Subcutaneous abdominal adipose tissue (tissue), 5 donors: ENCODE measurements around the gene PHACTR2.

Experiments
- H3K27ac ChIP-seq: one replicate; pipeline ENCODE4 v1.7.0; 2013; ENCODE audit warnings: low read depth, mild to moderate bottlenecking, inconsistent platforms, low read length, moderate library complexity
- H3K27me3 ChIP-seq, 5 donors: one replicate each; pipeline ENCODE4 v1.7.0; 2013; ENCODE audit warnings: low read length in 5 of 5, inconsistent platforms in 1 of 5; ENCODE audit not compliant: control insufficient read depth in 5 of 5, insufficient read depth in 4 of 5
- H3K36me3 ChIP-seq, 5 donors: one replicate each; pipeline ENCODE4 v1.7.0; 2013; ENCODE audit warnings: low read length in 5 of 5; ENCODE audit not compliant: control insufficient read depth in 5 of 5, insufficient read depth in 5 of 5
- H3K4me1 ChIP-seq, 5 donors: one replicate each; pipeline ENCODE4 v1.7.0; 2013; ENCODE audit warnings: low read length in 5 of 5, mild to moderate bottlenecking in 3 of 5, moderate library complexity in 1 of 5; ENCODE audit not compliant: control insufficient read depth in 5 of 5, insufficient read depth in 5 of 5
- H3K4me3 ChIP-seq, 5 donors: one replicate each; pipeline ENCODE4 v1.7.0; 2013; ENCODE audit warnings: low read length in 5 of 5, low read depth in 1 of 5
- H3K9ac ChIP-seq, 5 donors: one replicate each; pipeline ENCODE4 v1.7.0; 2013; ENCODE audit warnings: low read length in 5 of 5, mild to moderate bottlenecking in 4 of 5, moderate library complexity in 3 of 5
- H3K9me3 ChIP-seq, 5 donors: one replicate each; pipeline ENCODE4 v1.7.0; 2013; ENCODE audit warnings: low read length in 5 of 5; ENCODE audit not compliant: control insufficient read depth in 5 of 5
- donor health status: healthy.
- donor health status: healthy.
- donor health status: healthy.
- donor health status: healthy.
- donor health status: healthy.

Gene PHACTR2

DNA sequence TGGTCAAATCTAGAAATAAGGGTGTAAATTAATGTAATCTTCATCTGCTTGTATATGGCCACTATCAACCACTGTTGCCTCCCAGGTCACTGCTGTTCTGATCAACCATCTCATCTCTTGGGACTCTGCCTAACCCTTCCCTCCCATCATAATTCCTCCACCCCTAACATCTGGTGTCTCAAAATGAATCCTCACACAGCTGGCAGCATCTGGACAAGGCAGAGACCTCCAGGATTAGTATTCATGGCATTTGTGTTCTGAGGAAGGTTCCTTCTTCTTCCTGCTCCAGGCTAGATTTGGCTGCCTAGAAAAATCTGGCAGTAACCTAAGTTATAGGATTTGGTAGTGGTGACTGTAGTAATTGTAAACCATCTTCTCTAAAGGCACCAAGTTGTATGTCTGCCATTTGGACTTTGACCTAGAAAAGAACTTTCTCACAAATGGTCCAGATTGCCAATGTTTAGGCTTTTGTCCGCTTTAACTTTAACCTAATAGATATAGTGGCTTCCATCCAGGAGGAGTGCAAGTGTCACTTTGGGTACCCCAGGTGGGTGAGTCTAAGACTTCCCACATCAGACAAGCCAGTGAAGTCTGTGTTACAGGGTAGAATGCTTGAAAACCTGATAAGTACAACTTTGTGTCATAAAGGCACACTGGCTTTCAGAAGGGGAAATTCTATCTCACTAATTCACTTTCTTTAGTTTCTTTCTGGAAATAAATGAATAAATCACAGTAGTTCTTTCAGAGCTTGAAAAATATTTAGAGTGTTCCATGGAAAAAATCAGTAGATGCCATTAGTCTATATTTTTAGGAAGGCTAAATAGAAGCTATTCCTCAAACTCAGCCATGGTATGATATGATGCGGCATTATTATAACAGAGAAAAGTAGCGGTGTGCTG lies 3.0 kb upstream of the PHACTR2 start:
- Histone ChIP-seq H3K27ac (peak overlapping the region; percentile 42), H3K4me1 (peaks cover 0 to 41% (median 31%) of the 10 kb centered on the region in 5 donors), H3K27me3 (no peaks in the 10 kb centered on the region), H3K36me3 (no peaks in the 10 kb centered on the region), H3K4me3 (no peak overlapping the region), H3K9me3 (no peaks in the 10 kb centered on the region), H3K9ac (peak overlapping the region in 1 of 5 donors; percentile 16)

DNA sequence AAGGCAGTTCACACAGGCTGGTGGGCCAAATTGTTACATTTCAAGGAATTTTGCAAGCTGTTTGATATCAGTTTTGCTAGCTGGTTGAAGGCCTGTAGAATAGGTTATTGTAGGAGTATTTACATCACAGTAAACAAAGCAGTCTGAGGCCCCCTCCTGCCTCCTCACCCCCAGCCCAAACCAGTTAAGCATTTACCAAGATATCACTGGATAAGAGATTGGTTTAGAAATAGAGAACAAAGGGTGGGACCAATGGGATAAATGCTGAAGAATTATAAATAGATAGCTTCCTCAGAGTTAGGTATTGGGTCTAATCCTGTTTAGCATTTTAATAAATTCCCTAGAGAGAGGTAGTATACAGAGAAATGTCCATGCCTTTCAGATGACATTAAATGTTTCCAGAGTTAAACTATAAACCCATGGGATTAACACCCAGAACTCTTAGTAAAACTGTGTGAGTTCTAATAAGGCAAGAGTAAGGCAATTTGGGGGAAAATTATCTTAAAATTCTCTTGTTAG lies 2.3 kb upstream of the PHACTR2 start:
- Histone ChIP-seq H3K36me3 (no peaks in the 10 kb centered on the region), H3K27ac (peak overlapping the region; percentile 42), H3K4me3 (no peak overlapping the region), H3K9ac (no peak overlapping the region), H3K4me1 (peaks cover 0 to 47% (median 32%) of the 10 kb centered on the region in 5 donors), H3K27me3 (no peaks in the 10 kb centered on the region), H3K9me3 (no peaks in the 10 kb centered on the region)

DNA sequence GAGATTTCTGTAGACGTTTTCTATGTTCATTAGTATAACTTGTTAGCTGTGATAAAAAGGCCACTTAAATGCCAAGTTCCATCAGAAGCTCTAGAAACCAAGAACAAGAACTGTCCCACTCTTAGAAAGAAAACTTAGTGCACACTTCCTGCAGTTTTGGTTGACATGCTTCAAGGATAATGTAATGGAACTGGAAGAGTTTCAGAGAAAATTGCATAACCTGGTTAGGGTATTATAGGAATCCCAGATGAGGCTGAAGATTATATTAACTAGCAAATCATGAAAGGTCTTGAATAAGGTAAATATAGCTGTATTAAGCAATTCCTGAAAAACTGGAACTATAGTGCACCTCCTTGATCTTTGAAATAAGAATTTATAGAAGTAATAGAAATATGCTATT lies 1.8 kb upstream of the PHACTR2 start:
- peak overlapping the region; percentile 42 for H3K27ac ChIP-seq

DNA sequence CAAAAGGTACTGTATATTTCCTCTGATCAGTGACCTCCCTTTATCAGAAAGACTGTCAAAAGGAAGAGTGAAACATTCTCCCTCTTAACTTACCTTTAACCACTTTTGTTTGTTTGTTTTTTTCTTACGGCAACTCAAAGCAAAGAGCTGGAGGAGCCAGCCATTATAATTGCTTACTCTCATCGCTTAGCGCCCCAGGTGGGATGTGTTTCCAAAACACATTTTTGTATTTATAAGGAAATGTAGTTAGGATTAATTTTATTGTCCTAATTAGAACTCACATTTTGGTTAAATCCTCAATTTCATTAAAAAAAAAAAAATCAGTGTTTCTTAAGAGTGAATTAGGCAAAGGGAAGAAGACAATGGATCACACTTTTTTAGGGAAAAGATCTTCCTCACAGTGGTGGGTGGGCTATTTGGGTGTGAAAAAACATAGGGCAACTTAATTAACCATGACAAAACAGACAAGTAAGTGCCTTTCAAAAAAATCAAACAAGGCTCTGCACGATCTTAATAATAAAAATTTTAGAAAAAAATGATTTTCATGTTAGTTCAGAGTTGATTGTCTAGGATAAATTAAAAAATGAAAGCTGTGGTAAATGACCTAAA lies 1.2 kb upstream of the PHACTR2 start:
- Histone ChIP-seq H3K4me1 (peaks cover 0 to 53% (median 35%) of the 10 kb centered on the region in 5 donors), H3K27ac (peak overlapping the region; percentile 42), H3K4me3 (no peak overlapping the region), H3K9ac (no peak overlapping the region), H3K27me3 (no peaks in the 10 kb centered on the region), H3K9me3 (no peaks in the 10 kb centered on the region), H3K36me3 (no peaks in the 10 kb centered on the region)

More for the DNA sequence above, 1.8 kb upstream of the PHACTR2 start:
- Histone ChIP-seq H3K9ac (no peak overlapping the region), H3K4me1 (peaks cover 0 to 50% (median 35%) of the 10 kb centered on the region in 5 donors), H3K27me3 (no peaks in the 10 kb centered on the region), H3K9me3 (no peaks in the 10 kb centered on the region), H3K36me3 (no peaks in the 10 kb centered on the region), H3K4me3 (no peak overlapping the region)

DNA sequence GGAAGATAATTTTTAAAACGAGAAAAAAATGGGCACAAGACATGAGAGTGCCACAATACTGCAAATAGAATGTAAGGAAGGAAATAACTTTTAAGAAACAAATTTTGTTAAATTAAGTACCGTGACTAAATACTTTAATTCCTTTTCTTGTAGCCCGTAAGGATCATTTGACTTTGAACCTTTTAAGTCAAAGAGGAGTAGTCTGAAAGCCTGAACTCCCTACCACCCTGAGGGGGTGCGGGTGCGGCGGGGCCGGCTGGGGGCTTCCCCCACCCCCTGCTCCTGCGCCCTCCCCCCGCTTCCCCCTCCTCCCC lies 231 bp upstream of the PHACTR2 start:
- Histone ChIP-seq H3K36me3 (no peaks in the 10 kb centered on the region), H3K9me3 (no peaks in the 10 kb centered on the region), H3K27ac (peak overlapping the region; percentile 97), H3K9ac (peak overlapping the region; percentile 39 to 82 (median 57)), H3K4me3 (peak overlapping the region; percentile 50 to 86 (median 83)), H3K4me1 (peaks cover 0 to 53% (median 35%) of the 10 kb centered on the region in 5 donors), H3K27me3 (no peaks in the 10 kb centered on the region)

DNA sequence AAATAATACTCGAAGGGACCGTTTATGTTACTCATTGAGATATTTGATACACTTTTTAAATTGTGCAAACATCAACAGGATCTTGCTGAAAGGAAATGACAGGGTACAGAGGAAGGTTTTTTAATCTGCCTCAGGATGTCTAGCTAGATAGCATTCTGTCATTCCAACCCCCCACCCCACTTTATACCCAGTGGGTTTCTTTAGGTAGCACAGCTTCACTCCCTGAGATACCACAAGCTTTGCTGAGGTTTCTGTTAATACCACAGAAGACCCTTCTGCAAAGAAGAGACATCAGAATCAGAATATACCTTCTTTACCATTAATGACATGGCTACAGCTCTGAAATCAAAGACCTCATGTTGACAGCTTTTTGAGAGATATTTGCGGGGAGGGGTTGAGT lies 1.3 kb downstream of the PHACTR2 start:
- Histone ChIP-seq H3K36me3 (no peaks in the 10 kb centered on the region), H3K27me3 (no peaks in the 10 kb centered on the region), H3K9me3 (peaks cover 0 to 5% (median 2%) of the 10 kb centered on the region in 5 donors), H3K4me1 (peaks cover 0 to 53% (median 30%) of the 10 kb centered on the region in 5 donors), H3K4me3 (peak overlapping the region; percentile 79 to 89 (median 84)), H3K27ac (peak overlapping the region; percentile 97), H3K9ac (peak overlapping the region; percentile 65 to 92 (median 79))

DNA sequence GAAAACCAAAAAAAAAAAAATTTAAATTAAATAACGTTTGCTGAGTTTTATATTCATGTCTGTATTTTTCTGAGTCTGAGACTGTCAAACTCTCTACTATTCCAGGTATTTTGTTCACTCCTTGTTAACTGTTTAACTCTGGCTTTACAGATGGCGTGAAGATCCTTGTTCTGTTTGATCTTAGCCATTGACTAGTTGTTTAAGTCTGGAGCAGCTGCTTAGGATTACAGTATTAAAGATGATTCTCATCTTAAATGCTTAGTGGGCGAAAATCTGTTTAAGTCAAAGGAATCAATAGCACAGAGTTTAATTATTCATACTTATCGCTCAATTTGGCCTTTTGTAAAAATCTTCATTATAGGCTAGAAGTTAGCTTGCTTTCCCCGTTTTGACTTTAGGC lies 2.4 kb downstream of the PHACTR2 start:
- H3K9me3 ChIP-seq = peaks cover 0 to 5% (median 2%) of the 10 kb centered on the region in 5 donors
- peaks cover 0 to 42% (median 21%) of the 10 kb centered on the region in 5 donors for H3K4me1 ChIP-seq
- no peaks in the 10 kb centered on the region for H3K27me3 ChIP-seq
- no peaks in the 10 kb centered on the region for H3K36me3 ChIP-seq
- peak overlapping the region; percentile 97 for H3K27ac ChIP-seq
- H3K9ac ChIP-seq = peak overlapping the region in 4 of 5 donors; percentile 16 to 90 (median 72)
- H3K4me3 ChIP-seq = peak overlapping the region; percentile 79 to 89 (median 84)

DNA sequence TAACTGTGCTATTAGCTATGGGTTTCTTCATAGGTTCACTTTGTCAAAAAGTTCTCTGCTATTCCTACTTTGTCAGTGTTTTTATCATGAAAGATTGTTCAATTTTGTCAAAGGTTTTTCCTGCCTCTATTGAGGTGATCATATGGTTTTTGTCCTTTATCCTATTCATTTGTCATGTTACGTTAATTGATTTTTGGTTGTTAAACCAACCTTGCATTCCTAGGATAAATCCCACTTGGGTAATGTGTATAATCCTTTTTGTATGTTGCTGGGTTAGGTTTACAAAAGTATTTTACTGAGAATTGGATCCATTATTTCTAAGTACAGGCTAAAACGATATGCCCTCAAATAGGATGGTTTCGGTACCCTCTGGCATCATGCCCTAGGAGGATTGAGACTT lies 5.0 kb downstream of the PHACTR2 start:
- H3K4me3 ChIP-seq = no peak overlapping the region
- H3K9me3 ChIP-seq = peaks cover 0 to 5% (median 2%) of the 10 kb centered on the region in 5 donors
- no peak overlapping the region for H3K27ac ChIP-seq
- H3K27me3 ChIP-seq = no peaks in the 10 kb centered on the region
- no peaks in the 10 kb centered on the region for H3K36me3 ChIP-seq
- H3K9ac ChIP-seq = no peak overlapping the region
- peaks cover 0 to 32% (median 24%) of the 10 kb centered on the region in 5 donors for H3K4me1 ChIP-seq

DNA sequence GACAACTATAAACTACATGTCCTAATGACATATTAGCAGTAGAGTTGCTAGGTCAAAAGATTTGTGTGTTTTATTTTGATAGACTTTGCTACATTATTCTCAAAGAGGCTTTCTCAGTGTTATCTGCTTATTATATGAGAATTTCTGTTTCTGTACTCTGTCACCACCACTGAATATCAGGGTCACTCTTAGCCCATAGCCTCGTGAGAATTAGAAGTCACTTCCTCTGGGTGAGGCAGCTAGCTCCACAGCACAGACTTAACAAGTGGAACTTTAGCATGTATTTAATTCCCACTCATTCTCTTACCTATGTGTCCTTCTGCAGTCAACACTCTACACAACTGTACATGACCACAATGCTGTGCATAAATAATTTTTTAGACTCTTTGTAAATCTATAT lies 6.7 kb downstream of the PHACTR2 start:
- H3K27me3 ChIP-seq = no peaks in the 10 kb centered on the region
- H3K4me1 ChIP-seq = peaks cover 0 to 27% (median 19%) of the 10 kb centered on the region in 5 donors
- H3K9ac ChIP-seq = no peak overlapping the region
- H3K4me3 ChIP-seq = peak overlapping the region in 1 of 5 donors; percentile 32
- H3K9me3 ChIP-seq = peaks cover 0 to 5% (median 2%) of the 10 kb centered on the region in 5 donors
- H3K27ac ChIP-seq = no peak overlapping the region
- H3K36me3 ChIP-seq = no peaks in the 10 kb centered on the region

DNA sequence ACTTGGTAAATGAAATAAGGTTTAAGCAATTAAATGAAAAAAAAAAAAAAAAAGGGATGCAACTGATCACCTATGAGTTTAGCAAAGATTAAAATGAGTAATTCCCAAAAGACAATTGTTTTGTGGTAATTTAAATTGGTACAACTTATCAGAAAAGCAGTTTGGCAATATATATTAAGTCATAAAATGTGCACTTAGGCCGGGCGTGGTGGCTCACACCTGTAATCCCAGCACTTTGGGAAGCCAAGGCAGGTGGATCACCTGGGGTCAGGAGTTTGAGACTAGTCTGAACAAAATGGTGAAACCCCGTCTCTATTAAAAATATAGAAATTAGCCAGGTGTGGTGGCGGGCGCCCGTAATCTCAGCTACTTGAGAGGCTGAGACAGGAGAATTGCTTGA lies 7.9 kb downstream of the PHACTR2 start:
- no peaks in the 10 kb centered on the region for H3K36me3 ChIP-seq
- H3K27ac ChIP-seq = no peak overlapping the region
- no peaks in the 10 kb centered on the region for H3K27me3 ChIP-seq
- H3K9ac ChIP-seq = no peak overlapping the region
- H3K9me3 ChIP-seq = peaks cover 0 to 5% (median 2%) of the 10 kb centered on the region in 5 donors
- H3K4me3 ChIP-seq = no peak overlapping the region
- peaks cover 0 to 25% (median 20%) of the 10 kb centered on the region in 5 donors for H3K4me1 ChIP-seq
